ENCODE measurements around the gene MDGA2.

The MDGA2 gene

GRCh38 chr14:47483449-47483848, 192.0 kb downstream of the MDGA2 start:
- DNase-seq: no peak

GRCh38 chr14:47471075-47471474, 204.3 kb downstream of the MDGA2 start:
- no peak for DNase-seq

GRCh38 chr14:47466916-47467315, 208.5 kb downstream of the MDGA2 start:
- no peak for DNase-seq

GRCh38 chr14:47454025-47454424, 221.4 kb downstream of the MDGA2 start:
- DNase-seq: no peak

- DNase-seq: no peak
Observed at GRCh38 chr14:47447076-47447475, 228.3 kb downstream of the MDGA2 start.

- no peak for DNase-seq
Observed at GRCh38 chr14:47442211-47442610, 233.2 kb downstream of the MDGA2 start.

GRCh38 chr14:47439953-47440352, 235.5 kb downstream of the MDGA2 start:
- no peak for DNase-seq

- DNase-seq: no peak
Observed at GRCh38 chr14:47438650-47439140, 236.7 kb downstream of the MDGA2 start.

- no peak for DNase-seq
Observed at GRCh38 chr14:47435331-47435965, 240.0 kb downstream of the MDGA2 start.

- no peak for DNase-seq
Observed at GRCh38 chr14:47427629-47428028, 247.8 kb downstream of the MDGA2 start.

GRCh38 chr14:47425302-47425701, 250.1 kb downstream of the MDGA2 start:
- DNase-seq: no peak

- no peak for DNase-seq
Observed at GRCh38 chr14:47422191-47422590, 253.2 kb downstream of the MDGA2 start.

GRCh38 chr14:47411523-47411922, 263.9 kb downstream of the MDGA2 start:
- no peak for DNase-seq

- DNase-seq: no peak
Observed at GRCh38 chr14:47392326-47392725, 283.1 kb downstream of the MDGA2 start.

GRCh38 chr14:47390831-47391504, 284.4 kb downstream of the MDGA2 start:
- no peak for DNase-seq

GRCh38 chr14:47389535-47389934, 285.9 kb downstream of the MDGA2 start:
- DNase-seq: no peak

GRCh38 chr14:47366006-47366405, 309.4 kb downstream of the MDGA2 start:
- no peak for DNase-seq

GRCh38 chr14:47365233-47365632, 310.2 kb downstream of the MDGA2 start:
- no peak for DNase-seq

- DNase-seq: no peak
Observed at GRCh38 chr14:47353186-47353585, 322.2 kb downstream of the MDGA2 start.

- DNase-seq: no peak
Observed at GRCh38 chr14:47346849-47347248, 328.6 kb downstream of the MDGA2 start.

GRCh38 chr14:47345016-47345415, 330.4 kb downstream of the MDGA2 start:
- no peak for DNase-seq

- no peak for DNase-seq
Observed at GRCh38 chr14:47332939-47333338, 342.5 kb downstream of the MDGA2 start.

- DNase-seq: no peak
Observed at GRCh38 chr14:47332106-47332505, 343.3 kb downstream of the MDGA2 start.

GRCh38 chr14:47328376-47328775, 347.0 kb downstream of the MDGA2 start:
- DNase-seq: no peak

GRCh38 chr14:47327336-47327735, 348.1 kb downstream of the MDGA2 start:
- no peak for DNase-seq

Data from amniotic stem cell (primary cell).